ENCODE results near the gene UBE4B. TPM values are rescaled to one million over a fixed set of nuclear protein-coding genes. Genes with fewer than 3 reads are reported as not detected.

The UBE4B gene
- polyA plus RNA-seq, 1 experiment: 18.2 TPM

- TF ChIP-seq CTCF (IDR thresholded peaks at IDR 0.05; ENCODE audit: insufficient read depth, low read depth, low read length): no peak
- DNase-seq (ENCODE audit: low read depth): no peak
- ChIA-PET POLR2A (no interaction called here), CTCF (no interaction called here)
- no peaks in the 10 kb centered on the region for H3K27me3 ChIP-seq (ENCODE audit: control insufficient read depth, insufficient read depth, low read length)
- peaks cover 3% of the 10 kb centered on the region for H3K36me3 ChIP-seq (ENCODE audit: control insufficient read depth, insufficient read depth, low read length)
- H3K4me3 ChIP-seq (ENCODE audit: low read depth, low read length): no peak overlapping the region
Measured at GRCh38 chr1:10051656-10052055, 18.9 kb downstream of the UBE4B start.

- Histone ChIP-seq H3K27me3 (ENCODE audit: control insufficient read depth, insufficient read depth, low read length) (no peaks in the 10 kb centered on the region), H3K36me3 (ENCODE audit: control insufficient read depth, insufficient read depth, low read length) (peaks cover 3% of the 10 kb centered on the region), H3K4me3 (ENCODE audit: low read depth, low read length) (no peak overlapping the region)
- no peak for TF ChIP-seq CTCF (IDR thresholded peaks at IDR 0.05; ENCODE audit: insufficient read depth, low read depth, low read length)
- no peak for DNase-seq (ENCODE audit: low read depth)
- POLR2A ChIA-PET: no interaction called here
- CTCF ChIA-PET: no interaction called here
Measured at GRCh38 chr1:10052347-10052746, 19.6 kb downstream of the UBE4B start.

- DNase-seq (ENCODE audit: low read depth): no peak
- no peak for TF ChIP-seq CTCF (IDR thresholded peaks at IDR 0.05; ENCODE audit: insufficient read depth, low read depth, low read length)
- H3K36me3 ChIP-seq (ENCODE audit: control insufficient read depth, insufficient read depth, low read length): peaks cover 4% of the 10 kb centered on the region
- H3K4me3 ChIP-seq (ENCODE audit: low read depth, low read length): no peak overlapping the region
- CTCF ChIA-PET: no interaction called here
- POLR2A ChIA-PET: interaction anchor here (0.7 kb wide), 1 partner anchor 320 kb away, joined by 13 read pairs; no protein-coding TSS in a partner anchor
- no peaks in the 10 kb centered on the region for H3K27me3 ChIP-seq (ENCODE audit: control insufficient read depth, insufficient read depth, low read length)
Measured at GRCh38 chr1:10054465-10054864, 21.7 kb downstream of the UBE4B start.

GRCh38 chr1:10056599-10056987 lies 23.8 kb downstream of the UBE4B start:
- TF ChIP-seq CTCF (IDR thresholded peaks at IDR 0.05; ENCODE audit: insufficient read depth, low read depth, low read length): no peak
- Histone ChIP-seq H3K36me3 (ENCODE audit: control insufficient read depth, insufficient read depth, low read length) (peaks cover 1% of the 10 kb centered on the region; the same call in 1 of the 2 replicates), H3K27me3 (ENCODE audit: control insufficient read depth, insufficient read depth, low read length) (no peaks in the 10 kb centered on the region), H3K4me3 (ENCODE audit: low read depth, low read length) (no peak overlapping the region)
- POLR2A ChIA-PET: no interaction called here
- no peak for DNase-seq (ENCODE audit: low read depth)
- CTCF ChIA-PET: interaction anchor here (1.7 kb wide), 1 partner anchor 106 kb away, joined by 4 read pairs; no protein-coding TSS in a partner anchor

GRCh38 chr1:10057343-10057742 lies 24.6 kb downstream of the UBE4B start:
- Histone ChIP-seq H3K36me3 (ENCODE audit: control insufficient read depth, insufficient read depth, low read length) (peaks cover 1% of the 10 kb centered on the region; the same call in 1 of the 2 replicates), H3K27me3 (ENCODE audit: control insufficient read depth, insufficient read depth, low read length) (no peaks in the 10 kb centered on the region), H3K4me3 (ENCODE audit: low read depth, low read length) (no peak overlapping the region)
- DNase-seq (ENCODE audit: low read depth): no peak
- POLR2A ChIA-PET: no interaction called here
- CTCF ChIA-PET: no interaction called here
- no peak for TF ChIP-seq CTCF (IDR thresholded peaks at IDR 0.05; ENCODE audit: insufficient read depth, low read depth, low read length)
